HG03064 (cell line): ENCODE results near the gene CSNK1D.
"Not testable (repeated sequence)": the region's sequence is repeated elsewhere in the genome, so short reads cannot be mapped to it uniquely, and the experiment has no call there.

Experiments used
- ATAC-seq: cut with Tn5 transposase; IDR thresholded peaks from one replicate; pipeline ENCODE4 v1.9.1; 2021; ENCODE audit warnings: low read depth; ENCODE audit not compliant: unreplicated experiment

The CSNK1D gene

GRCh38 chr17:82254096-82254495 lies 19.4 kb downstream of the CSNK1D start:
- not testable (repeated sequence) for ATAC-seq

- ATAC-seq, result no peak
These were observed 20.3 kb downstream of the CSNK1D start for GRCh38 chr17:82253179-82253544.

GRCh38 chr17:82252511-82253178 lies 20.9 kb downstream of the CSNK1D start:
- no peak for ATAC-seq

GRCh38 chr17:82250868-82251500 lies 22.5 kb downstream of the CSNK1D start:
- ATAC-seq, result no peak

- ATAC-seq, result no peak
These were observed 23.5 kb downstream of the CSNK1D start for GRCh38 chr17:82249896-82250581.

GRCh38 chr17:82248815-82249674 lies 24.5 kb downstream of the CSNK1D start:
- ATAC-seq, result no peak

GRCh38 chr17:82247856-82248671 lies 25.4 kb downstream of the CSNK1D start:
- ATAC-seq, result no peak

- no peak for ATAC-seq
These were observed 26.2 kb downstream of the CSNK1D start for GRCh38 chr17:82247182-82247823.

- no peak for ATAC-seq
These were observed 26.9 kb downstream of the CSNK1D start for GRCh38 chr17:82246365-82247181.

- ATAC-seq, result no peak
These were observed 27.5 kb downstream of the CSNK1D start for GRCh38 chr17:82246040-82246364.

- no peak for ATAC-seq
These were observed 28.1 kb downstream of the CSNK1D start for GRCh38 chr17:82245134-82246039.

GRCh38 chr17:82244413-82245133 lies 28.9 kb downstream of the CSNK1D start:
- no peak for ATAC-seq

GRCh38 chr17:82243648-82244412 lies 29.7 kb downstream of the CSNK1D start:
- ATAC-seq, result no peak

GRCh38 chr17:82242977-82243647 lies 30.4 kb downstream of the CSNK1D start:
- ATAC-seq, result no peak

GRCh38 chr17:82242698-82242976 lies 30.9 kb downstream of the CSNK1D start:
- no peak for ATAC-seq
